IPS-NIHi7 (cell line): ENCODE results near the gene HOXA11.

Experiments
- DNase-seq: peaks from one replicate; pipeline ENCODE4 v3.0.0; 2012; ENCODE audit warnings: mixed read lengths; ENCODE audit errors: extremely low spot score

The HOXA11 gene

GRCh38 chr7:27147199-27148030 is 37.6 kb downstream of the HOXA11 start, which contains the start of gene HOXA6:
HOXA6 (minus strand) TSS chr7:27147774; CDS start chr7:27147749, 25 bp downstream.
- no peak for DNase-seq

GRCh38 chr7:27146491-27147198 is 38.4 kb downstream of the HOXA11 start:
- no peak for DNase-seq

DNA sequence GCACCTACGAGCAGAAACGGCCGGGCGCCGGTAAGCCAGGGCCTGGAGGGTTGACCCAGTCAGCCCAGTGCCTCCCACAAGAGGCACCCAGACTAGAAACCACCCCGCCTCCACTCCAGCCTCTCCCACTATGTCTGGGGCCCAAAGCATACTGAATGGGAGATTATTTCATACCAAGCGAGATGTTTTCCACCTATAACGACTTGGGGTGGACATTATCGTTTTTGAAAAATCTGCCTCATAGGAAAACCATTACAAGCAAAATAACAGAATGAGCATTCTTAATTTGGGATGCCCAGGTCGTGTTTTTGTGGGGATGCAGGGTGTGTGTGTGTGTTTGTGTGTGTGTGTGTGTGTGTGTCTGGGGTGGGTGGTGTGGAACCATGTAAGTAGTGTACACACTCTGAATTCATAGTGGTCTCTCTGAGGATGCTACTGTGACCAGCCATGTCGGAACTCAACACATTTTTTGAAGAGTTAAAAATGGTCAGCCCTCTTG is 39.1 kb downstream of the HOXA11 start:
- no peak for DNase-seq

GRCh38 chr7:27145165-27145913 is 39.7 kb downstream of the HOXA11 start:
- DNase-seq = no peak

DNA sequence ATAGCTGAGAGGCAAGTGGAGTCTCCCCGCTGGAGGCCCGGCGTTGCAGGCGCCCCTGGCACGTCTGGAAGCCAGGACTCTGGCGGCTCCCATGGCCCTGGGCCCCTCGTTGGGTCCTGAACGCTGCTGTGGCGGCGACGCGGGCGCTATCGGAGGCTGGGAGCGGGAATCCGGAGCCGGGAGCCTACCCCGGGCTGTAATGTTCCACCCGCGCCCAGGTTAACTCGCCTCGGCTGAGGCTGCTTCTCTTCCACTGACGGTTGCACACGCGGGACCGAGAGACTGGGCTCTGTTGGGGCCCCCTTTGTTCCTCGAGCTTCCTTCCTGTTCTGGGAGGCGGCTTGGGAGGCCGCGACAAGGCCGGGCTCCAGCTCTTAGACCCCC is 40.3 kb downstream of the HOXA11 start:
- DNase-seq = no peak

GRCh38 chr7:27143950-27144780 is 40.9 kb downstream of the HOXA11 start:
- DNase-seq = no peak

- peak; percentile 87 for DNase-seq
Measured at GRCh38 chr7:27143023-27143949, 41.7 kb downstream of the HOXA11 start, which contains the start of gene HOXA5. HOXA5 (minus strand) TSS chr7:27143681; CDS start chr7:27143607, 74 bp downstream.

DNA sequence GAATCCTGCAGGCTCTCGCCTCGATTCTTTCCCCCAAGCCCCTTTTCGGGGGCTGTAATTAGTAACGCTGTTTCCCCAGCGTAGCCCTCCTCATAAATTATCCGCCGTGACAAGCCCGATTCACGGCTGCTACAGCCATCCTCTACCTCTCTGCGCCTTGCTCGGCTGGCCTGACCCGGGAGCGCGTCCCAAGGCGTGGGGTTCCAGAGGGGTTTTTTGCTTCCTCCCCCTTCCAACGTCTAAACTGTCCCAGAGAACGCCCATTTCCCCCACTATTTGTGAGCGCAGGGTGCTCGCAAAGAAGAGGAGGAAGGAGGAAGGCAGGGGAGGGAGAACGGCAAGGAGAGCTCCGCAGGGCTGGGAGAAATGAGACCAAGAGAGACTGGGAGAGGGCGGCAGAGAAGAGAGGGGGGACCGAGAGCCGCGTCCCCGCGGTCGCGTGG is 42.4 kb downstream of the HOXA11 start:
- DNase-seq = no peak

- DNase-seq = no peak
Measured at GRCh38 chr7:27141923-27142579, 43.0 kb downstream of the HOXA11 start.

DNA sequence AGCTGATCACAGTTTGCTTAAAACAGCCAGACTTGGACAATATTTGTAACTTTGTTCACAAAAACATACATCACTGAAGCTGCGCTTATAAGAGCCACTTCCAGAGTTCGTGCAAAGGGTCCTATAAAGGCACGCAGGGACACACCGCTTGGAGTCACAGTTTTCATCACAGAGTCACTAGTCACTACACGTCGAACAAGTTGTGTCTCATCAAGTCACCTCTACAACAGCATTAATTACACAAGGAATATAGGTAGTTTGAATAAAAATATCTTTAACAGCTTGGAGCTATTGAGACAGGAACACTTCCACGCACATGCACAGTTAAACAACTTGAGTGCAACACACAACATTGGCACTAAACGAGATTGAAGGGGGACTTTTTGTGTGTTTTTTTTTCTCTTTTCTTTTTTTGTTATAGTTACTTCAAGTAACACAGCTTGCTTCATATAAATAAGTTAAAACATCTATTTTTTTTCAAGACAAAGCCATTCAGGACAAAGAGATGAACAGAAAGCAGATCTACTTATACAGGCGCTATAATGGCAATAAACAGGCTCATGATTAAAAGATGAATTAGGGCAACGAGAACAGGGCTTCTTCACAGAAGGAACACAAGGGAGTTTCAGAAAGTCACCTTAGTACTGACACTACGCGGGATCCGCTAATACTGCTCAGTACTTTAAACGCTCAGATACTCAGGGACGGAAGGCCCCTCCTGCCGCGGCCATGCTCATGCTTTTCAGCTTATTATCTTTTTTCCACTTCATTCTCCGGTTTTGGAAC is 43.7 kb downstream of the HOXA11 start:
- no peak for DNase-seq

GRCh38 chr7:27140126-27140857 is 44.7 kb downstream of the HOXA11 start:
- DNase-seq = no peak

DNA sequence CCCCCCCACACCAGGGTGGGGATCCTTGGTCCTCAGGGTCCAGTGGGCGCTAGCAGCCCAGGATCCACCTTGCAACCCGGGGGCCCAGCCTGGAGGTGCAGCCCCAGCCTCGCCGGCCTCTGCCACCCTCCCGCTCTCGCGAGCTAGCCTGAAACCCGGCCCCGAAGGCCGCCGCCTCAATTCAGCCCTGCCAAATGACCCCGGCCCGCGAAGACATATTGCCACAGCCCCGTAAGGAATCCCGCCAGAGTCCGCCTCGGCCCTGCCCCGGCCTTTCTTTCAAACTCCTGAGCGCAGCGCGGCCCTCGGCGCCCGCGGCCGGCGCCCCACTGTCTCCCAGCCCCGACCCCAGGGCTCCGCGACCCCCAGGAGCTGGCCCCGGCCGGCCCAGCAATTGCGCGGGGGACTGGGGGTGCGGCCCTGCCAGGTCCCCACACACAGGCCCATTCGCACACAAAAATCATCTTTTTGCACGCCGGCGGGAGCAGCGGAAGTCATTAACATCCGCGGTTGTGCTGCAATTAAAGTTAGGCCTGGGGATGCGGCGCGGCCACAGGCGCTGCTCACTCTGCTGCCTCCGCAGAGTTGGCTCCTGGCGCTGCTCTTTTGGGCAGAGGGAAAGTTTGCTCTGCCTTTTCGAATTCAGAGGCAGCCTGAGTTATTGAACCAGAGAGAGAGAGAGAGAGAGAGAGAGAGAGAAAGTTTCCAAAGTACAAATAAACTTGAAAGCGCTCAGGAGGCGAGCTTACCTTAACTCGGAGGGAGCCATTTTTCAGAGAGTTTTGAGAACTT is 45.5 kb downstream of the HOXA11 start:
- DNase-seq = no peak

DNA sequence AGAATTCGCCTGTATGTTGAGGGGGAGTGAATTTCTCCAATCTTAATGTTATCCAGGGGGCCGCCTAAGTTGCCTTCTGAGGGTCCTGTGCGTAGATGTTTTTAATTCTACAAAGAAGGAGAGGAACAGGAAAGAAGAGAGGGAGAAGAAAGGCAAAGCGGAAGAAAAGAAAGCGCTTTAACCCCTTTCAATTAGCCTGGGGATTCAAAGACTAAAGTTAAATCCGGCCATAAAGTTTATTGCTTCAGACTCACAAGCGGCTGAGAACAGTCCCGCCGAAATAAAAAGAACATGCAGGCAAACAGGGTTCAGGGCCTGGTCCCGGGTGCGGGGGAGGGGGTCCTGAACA is 46.1 kb downstream of the HOXA11 start:
- DNase-seq = no peak

DNA sequence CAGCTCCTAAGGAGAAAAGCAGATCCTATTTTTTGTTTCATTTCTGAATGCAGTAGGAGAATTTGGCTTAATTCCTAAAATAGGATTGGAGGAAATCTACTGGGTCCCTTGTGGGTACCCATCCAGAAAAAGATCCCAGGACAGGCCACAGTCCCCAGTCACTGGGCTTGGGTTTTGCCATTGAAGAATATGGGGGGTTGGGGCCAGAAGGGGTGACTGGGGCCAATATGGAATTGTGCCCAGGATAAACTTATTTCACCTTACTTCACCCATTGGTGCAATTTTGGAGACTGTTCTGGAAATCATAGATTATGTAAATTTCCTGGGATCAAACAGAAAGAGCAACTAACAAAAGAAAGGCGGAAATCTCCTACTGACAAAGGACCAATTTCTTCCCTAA is 46.6 kb downstream of the HOXA11 start:
- no peak for DNase-seq

GRCh38 chr7:27137640-27138315 is 47.3 kb downstream of the HOXA11 start:
- DNase-seq = no peak

GRCh38 chr7:27134392-27134791 is 50.6 kb downstream of the HOXA11 start:
- DNase-seq = no peak
